ENCODE measurements around the gene MYH4.

MYH4 gene

GRCh38 chr17:10421211-10421610, 48.1 kb downstream of the MYH4 start:
- no peak for DNase-seq (ENCODE audit: low read depth)

GRCh38 chr17:10420811-10421210, 48.5 kb downstream of the MYH4 start:
- DNase-seq (ENCODE audit: low read depth) = no peak

- DNase-seq (ENCODE audit: low read depth) = no peak
These were observed 51.9 kb downstream of the MYH4 start for GRCh38 chr17:10417431-10417830.

- DNase-seq (ENCODE audit: low read depth) = no peak
These were observed 54.2 kb downstream of the MYH4 start for GRCh38 chr17:10415161-10415560.

GRCh38 chr17:10403589-10403988, 65.8 kb downstream of the MYH4 start:
- DNase-seq (ENCODE audit: low read depth) = no peak

GRCh38 chr17:10398352-10398751, 71.0 kb downstream of the MYH4 start:
- no peak for DNase-seq (ENCODE audit: low read depth)

- no peak for DNase-seq (ENCODE audit: low read depth)
These were observed 72.7 kb downstream of the MYH4 start for GRCh38 chr17:10396524-10397163.

- no peak for DNase-seq (ENCODE audit: low read depth)
These were observed 75.0 kb downstream of the MYH4 start for GRCh38 chr17:10394201-10394887.
